ENCODE measurements around the gene ZAR1. TPM values are rescaled to one million over a fixed set of nuclear protein-coding genes. Genes with fewer than 3 reads are reported as not detected.

The ZAR1 gene
- total RNA-seq, 1 experiment from 2014 or later = 0.47 TPM

DNA sequence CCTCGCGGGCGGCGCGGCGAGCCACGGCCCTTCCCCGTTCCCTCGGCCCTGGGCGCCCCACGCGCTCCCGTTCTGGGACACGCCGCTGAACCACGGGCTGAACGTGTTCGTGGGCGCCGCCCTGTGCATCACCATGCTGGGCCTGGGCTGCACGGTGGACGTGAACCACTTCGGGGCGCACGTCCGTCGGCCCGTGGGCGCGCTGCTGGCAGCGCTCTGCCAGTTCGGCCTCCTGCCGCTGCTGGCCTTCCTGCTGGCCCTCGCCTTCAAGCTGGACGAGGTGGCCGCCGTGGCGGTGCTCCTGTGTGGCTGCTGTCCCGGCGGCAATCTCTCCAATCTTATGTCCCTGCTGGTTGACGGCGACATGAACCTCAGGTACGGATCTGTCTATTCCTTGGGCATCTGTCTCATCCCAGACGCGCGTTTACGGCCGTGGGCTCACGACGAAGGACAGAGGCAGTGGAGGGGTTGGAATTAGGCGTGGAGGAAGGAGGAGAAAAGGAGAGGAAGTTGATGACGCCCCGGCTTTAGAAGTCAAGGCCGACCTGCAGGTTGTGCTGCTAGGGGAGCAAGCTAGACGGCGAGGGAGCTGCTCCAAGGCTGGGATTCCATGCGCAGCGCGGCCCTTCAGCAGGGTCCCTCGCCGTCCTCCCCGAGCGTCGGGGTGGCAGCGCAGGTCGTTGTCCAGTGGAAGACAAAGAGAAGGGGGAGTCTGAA is 6.1 kb upstream of the ZAR1 start:
- Histone ChIP-seq H3K27ac (ENCODE audit: low read depth, low read length) (peak overlapping the region; percentile 59; the same call in 1 of the 2 replicates), H3K4me1 (ENCODE audit: control insufficient read depth in 1 of 2, insufficient read depth in 2 of 2, low read length in 2 of 2) (peaks cover 2 to 15% of the 10 kb centered on the region in 2 experiments; a peak in 3 of 4 replicates), H2AFZ (ENCODE audit: low read depth, low read length, poor library complexity, severe bottlenecking) (no peak overlapping the region), H3K9me2 (ENCODE audit: insufficient read depth) (no peaks in the 10 kb centered on the region), H4K20me1 (ENCODE audit: insufficient read depth) (no peaks in the 10 kb centered on the region), H3K9me3 (ENCODE audit: control insufficient read depth in 1 of 2, insufficient read depth in 1 of 2, low read depth in 1 of 2, low read length in 2 of 2) (no peaks in the 10 kb centered on the region), H3K36me3 (ENCODE audit: control insufficient read depth in 1 of 2, insufficient read depth in 2 of 2, low read length in 2 of 2) (0 out of 4 replicates have a peak, but pooled peaks cover 0 to 2% of the 10 kb centered on the region in 2 experiments), H3K9ac (ENCODE audit: low read length) (peak overlapping the region; percentile 62), H3K4me2 (ENCODE audit: low read length) (peak overlapping the region; percentile 74), H3K4me3 (replicated peaks in 1 of 2; ENCODE audit: low read depth in 1 of 2, low read length in 2 of 2) (peak overlapping the region; percentile 46 to 61), H3K79me2 (ENCODE audit: insufficient read depth, low read length) (peaks cover 4% of the 10 kb centered on the region; the same call in 1 of the 2 replicates), H3K27me3 (ENCODE audit: insufficient read depth, low read length) (no peaks in the 10 kb centered on the region)
- no peak for DNase-seq (ENCODE audit: low read depth, low spot score)
- ChIA-PET POLR2A (no interaction called here), CTCF (no interaction called here), RAD21 (ENCODE audit: low non-redundant PET in 1 of 2, low total read pairs in 2 of 2, uncharacterized antibody in 2 of 2, unreplicated experiment in 2 of 2) (no interaction called here)
- no TSS peak for BruUV-seq (replicated peaks)
- intact Hi-C loops (cut with micrococcal nuclease) = no loop called here
- ATAC-seq = peak; percentile 77
- TF ChIP-seq EZH2 (IDR thresholded peaks at IDR 0.05) (no peak), MAX (IDR thresholded peaks at IDR 0.05) (peak; percentile 48; the same call in 1 of the 2 replicates), ZFX (IDR thresholded peaks at IDR 0.05) (peak; percentile 73; the same call in 1 of the 2 replicates), SP1 (IDR thresholded peaks at IDR 0.05; ENCODE audit: low read depth) (no peak), SIN3A (IDR thresholded peaks at IDR 0.05; ENCODE audit: low read depth) (0 out of 2 replicates have a peak, but pooled peaks have one; percentile 22), JUND (IDR thresholded peaks at IDR 0.05) (no peak), POLR2A (IDR thresholded peaks at IDR 0.05; ENCODE audit: borderline replicate concordance, extremely low read depth, insufficient read depth, insufficient read length) (no peak)
- TF ChIP-seq, protein P1, sequence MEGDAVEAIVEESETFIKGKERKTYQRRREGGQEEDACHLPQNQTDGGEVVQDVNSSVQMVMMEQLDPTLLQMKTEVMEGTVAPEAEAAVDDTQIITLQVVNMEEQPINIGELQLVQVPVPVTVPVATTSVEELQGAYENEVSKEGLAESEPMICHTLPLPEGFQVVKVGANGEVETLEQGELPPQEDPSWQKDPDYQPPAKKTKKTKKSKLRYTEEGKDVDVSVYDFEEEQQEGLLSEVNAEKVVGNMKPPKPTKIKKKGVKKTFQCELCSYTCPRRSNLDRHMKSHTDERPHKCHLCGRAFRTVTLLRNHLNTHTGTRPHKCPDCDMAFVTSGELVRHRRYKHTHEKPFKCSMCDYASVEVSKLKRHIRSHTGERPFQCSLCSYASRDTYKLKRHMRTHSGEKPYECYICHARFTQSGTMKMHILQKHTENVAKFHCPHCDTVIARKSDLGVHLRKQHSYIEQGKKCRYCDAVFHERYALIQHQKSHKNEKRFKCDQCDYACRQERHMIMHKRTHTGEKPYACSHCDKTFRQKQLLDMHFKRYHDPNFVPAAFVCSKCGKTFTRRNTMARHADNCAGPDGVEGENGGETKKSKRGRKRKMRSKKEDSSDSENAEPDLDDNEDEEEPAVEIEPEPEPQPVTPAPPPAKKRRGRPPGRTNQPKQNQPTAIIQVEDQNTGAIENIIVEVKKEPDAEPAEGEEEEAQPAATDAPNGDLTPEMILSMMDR (IDR thresholded peaks at IDR 0.05 in 2 of 3, conservative IDR thresholded peaks at IDR 0.05 in 1 of 3; ENCODE audit: borderline replicate concordance in 1 of 3, insufficient read depth in 1 of 3, low read depth in 2 of 3, low read length in 2 of 3) = 0 out of 6 replicates have a peak, but pooled peaks of 1 of the 3 experiments have one; percentile 8

Measured in HCT116 (cell line).